ENCODE results near the gene CTAG1A.
"Not testable (repeated sequence)": the region's sequence is repeated elsewhere in the genome, so short reads cannot be mapped to it uniquely, and the experiment has no call there.

GRCh38 chrX:154573061-154573460, 11.9 kb upstream of the CTAG1A start:
- not testable (repeated sequence) for TF ChIP-seq CTCF (IDR thresholded peaks at IDR 0.05; ENCODE audit: insufficient read depth, low read length); POLR2AphosphoS5 (IDR thresholded peaks at IDR 0.05; ENCODE audit: low read depth); GABPA (IDR thresholded peaks at IDR 0.05; ENCODE audit: low read depth); SPI1 (IDR thresholded peaks at IDR 0.05; ENCODE audit: borderline replicate concordance, low read depth)

Data from HL-60 (cell line).